Measurements from ENCODE around the gene ERN1. TPM values are rescaled to one million over a fixed set of nuclear protein-coding genes. Genes with fewer than 3 reads are reported as not detected.

The ERN1 gene
- total RNA-seq, 1 donor: 13.3 TPM

GRCh38 chr17:64069143-64069542 is 60.8 kb downstream of the ERN1 start:
- no peak for TF ChIP-seq CTCF (IDR thresholded peaks at IDR 0.05; ENCODE audit: insufficient read depth, low read length)
- H3K4me3 ChIP-seq (ENCODE audit: low read depth, low read length): no peak overlapping the region
- no peak for DNase-seq (ENCODE audit: low read depth)

- no peak overlapping the region for H3K4me3 ChIP-seq (ENCODE audit: low read depth, low read length)
- no peak for TF ChIP-seq CTCF (IDR thresholded peaks at IDR 0.05; ENCODE audit: insufficient read depth, low read length)
- DNase-seq (ENCODE audit: low read depth): no peak
Observed at GRCh38 chr17:64067657-64068056, 62.3 kb downstream of the ERN1 start.

- DNase-seq (ENCODE audit: low read depth): no peak
Observed at GRCh38 chr17:64066716-64067115, 63.2 kb downstream of the ERN1 start.

GRCh38 chr17:64065161-64065560 is 64.8 kb downstream of the ERN1 start:
- no peak overlapping the region for H3K4me3 ChIP-seq (ENCODE audit: low read depth, low read length)
- no peak for TF ChIP-seq CTCF (IDR thresholded peaks at IDR 0.05; ENCODE audit: insufficient read depth, low read length)
- DNase-seq (ENCODE audit: low read depth): no peak

More at GRCh38 chr17:64066716-64067115, 63.2 kb downstream of the ERN1 start:
- TF ChIP-seq CTCF (IDR thresholded peaks at IDR 0.05; ENCODE audit: insufficient read depth, low read length): no peak
- no peak overlapping the region for H3K4me3 ChIP-seq (ENCODE audit: low read depth, low read length)

- DNase-seq (ENCODE audit: low read depth): no peak
- no peak overlapping the region for H3K4me3 ChIP-seq (ENCODE audit: low read depth, low read length)
- TF ChIP-seq CTCF (IDR thresholded peaks at IDR 0.05; ENCODE audit: insufficient read depth, low read length): no peak
Observed at GRCh38 chr17:64064331-64064730, 65.6 kb downstream of the ERN1 start.

- no peak for DNase-seq (ENCODE audit: low read depth)
- peak; percentile 21 for TF ChIP-seq CTCF (IDR thresholded peaks at IDR 0.05; ENCODE audit: insufficient read depth, low read length)
- H3K4me3 ChIP-seq (ENCODE audit: low read depth, low read length): no peak overlapping the region
Observed at GRCh38 chr17:64063766-64064224, 66.1 kb downstream of the ERN1 start.

GRCh38 chr17:64063088-64063487 is 66.9 kb downstream of the ERN1 start:
- H3K4me3 ChIP-seq (ENCODE audit: low read depth, low read length): no peak overlapping the region
- no peak for DNase-seq (ENCODE audit: low read depth)
- TF ChIP-seq CTCF (IDR thresholded peaks at IDR 0.05; ENCODE audit: insufficient read depth, low read length): no peak

Measured in fibroblast of the aortic adventitia (primary cell).